Skeletal muscle cell (primary cell): ENCODE results near the gene TMOD3.

Experiments
- DNase-seq: peaks from one replicate; pipeline ENCODE4 v3.0.0-alpha.2; 2010; ENCODE audit warnings: low read depth
- H3K4me3 ChIP-seq: 2 replicates; pipeline ENCODE4 v1.5.1; 2011; ENCODE audit warnings: low read depth, mild to moderate bottlenecking, control low read depth, low read length, moderate library complexity

Gene TMOD3

DNA sequence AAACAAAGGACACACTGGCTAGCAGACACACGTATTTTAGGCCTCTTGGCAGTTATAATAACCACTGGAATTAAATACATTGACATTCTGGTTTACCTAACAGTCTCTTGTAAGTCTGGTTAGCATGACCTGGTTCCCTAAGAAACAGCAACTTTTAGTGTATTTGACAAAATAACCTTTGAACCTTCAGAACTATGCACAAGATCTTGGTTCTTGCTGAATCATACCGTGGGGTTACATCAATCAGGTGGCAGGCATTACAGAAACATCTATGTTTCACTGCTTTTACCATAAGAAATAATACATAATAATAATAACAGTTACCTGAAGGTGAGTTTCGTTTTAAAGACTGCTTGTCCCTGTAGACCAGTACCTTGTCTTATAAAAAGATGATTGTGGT is 123.4 kb downstream of the TMOD3 start:
- DNase-seq, result no peak
- H3K4me3 ChIP-seq, result no peak overlapping the region

GRCh38 chr15:51955504-51955903 is 126.1 kb downstream of the TMOD3 start:
- DNase-seq, result no peak
- H3K4me3 ChIP-seq, result no peak overlapping the region
